H1 (cell line): ENCODE measurements around the gene PXDN. TPM values are rescaled to one million over a fixed set of nuclear protein-coding genes. Genes with fewer than 3 reads are reported as not detected.

Experiments used
- BACH1 ChIP-seq: IDR thresholded peaks from 2 replicates; pipeline ENCODE4 v1.6.1; 2012; ENCODE audit warnings: low read length, improper control_type of control experiment
- CREB1 ChIP-seq: IDR thresholded peaks from 2 replicates; pipeline ENCODE4 v1.6.1; 2012; ENCODE audit warnings: inconsistent platforms
- FOSL1 ChIP-seq: IDR thresholded peaks from 2 replicates; pipeline ENCODE4 v1.6.1; 2011; ENCODE audit warnings: mild to moderate bottlenecking, low read depth, low read length, moderate library complexity; ENCODE audit not compliant: insufficient read depth
- JUND ChIP-seq: IDR thresholded peaks from 2 replicates; pipeline ENCODE4 v1.6.1; 2011; ENCODE audit warnings: mild to moderate bottlenecking, improper control_type of control experiment, low read length
- MAFK ChIP-seq: IDR thresholded peaks from 2 replicates; pipeline ENCODE4 v1.6.1; 2012; ENCODE audit warnings: low read depth, mild to moderate bottlenecking, improper control_type of control experiment, low read length
- TAF7 ChIP-seq: optimal IDR thresholded peaks from 2 replicates; pipeline ENCODE3; 2011; ENCODE audit warnings: low read depth, mild to moderate bottlenecking, inconsistent platforms, low read length, moderate library complexity, borderline replicate concordance
- TCF12 ChIP-seq: IDR thresholded peaks from 2 replicates; pipeline ENCODE4 v1.6.1; 2011; ENCODE audit warnings: low read depth, mild to moderate bottlenecking, low read length
- polyA plus RNA-seq, 7 experiments: library from polyadenylated mRNA; depleted of rRNA in 3 of 7; stranded (reverse) in 5 of 7; unstranded in 2 of 7; fragments of >200 nt in 5 of 7; fragments of 200-250 nt in 2 of 7; gene quantifications; 1 replicate in 5 of 7; 2 replicates in 1 of 7; 4 replicates in 1 of 7; pipeline versions ENCODE4 v1.2.1 to v1.2.3, GENCODE V29; 2011 to 2013; ENCODE audit warnings: missing spikeins in 2 of 7, mixed read lengths in 2 of 7
- total RNA-seq: library from RNA; stranded (reverse); fragmentation: NEBNext Ultra II Directional; extraction: Animal tissue kit (Norgen Biotek cat#: 25700); gene quantifications from 2 replicates; pipeline ENCODE4 v1.2.1, GENCODE V29; 2021

Gene PXDN
- total and polyA plus RNA-seq, 2 of the 8 experiments (the other 6 are each of a cell fraction or from before 2014, with no cell fraction given) = 104 to 141 TPM

DNA sequence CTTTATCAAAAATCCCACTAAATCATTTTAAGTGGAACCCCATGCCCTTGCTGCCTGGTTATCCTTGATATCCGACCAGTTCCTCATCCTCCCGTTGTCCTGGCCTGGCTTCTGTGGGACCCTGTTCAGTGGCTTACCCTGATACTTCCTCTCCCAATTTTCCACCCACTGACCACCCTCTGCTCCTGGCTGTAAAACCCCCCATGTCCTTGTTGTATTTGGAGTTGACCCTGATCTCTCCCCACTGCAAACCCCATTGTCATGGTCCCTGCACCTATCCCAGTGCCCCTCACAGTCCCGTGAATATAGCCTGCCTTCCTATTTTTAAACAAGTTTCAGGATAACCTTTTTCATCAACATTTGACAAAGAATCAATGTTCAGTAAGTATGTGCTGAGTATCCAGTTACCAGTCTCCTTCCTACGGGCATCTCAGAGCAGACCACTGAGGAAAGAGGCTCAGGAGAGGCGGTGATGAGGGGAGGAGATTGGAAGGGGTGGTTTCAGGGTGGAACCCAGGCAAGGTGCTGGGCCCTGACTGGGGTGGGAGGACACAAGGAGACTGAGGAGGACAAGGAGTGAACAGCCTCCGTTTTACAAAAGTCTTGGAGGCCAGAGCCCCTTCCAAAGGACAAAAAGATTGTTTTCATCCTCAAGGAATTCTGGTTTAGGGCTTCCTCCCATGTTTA is 131.8 kb downstream of the PXDN start (continued):
- no peak for TF ChIP-seq JUND
- TF ChIP-seq MAFK = no peak
- TF ChIP-seq BACH1 = no peak
- TF ChIP-seq CREB1 = no peak
- no peak for TF ChIP-seq TAF7
- TF ChIP-seq FOSL1 = no peak
- no peak for TF ChIP-seq TCF12
